Subcutaneous adipose tissue (tissue), 4 donors: ENCODE data around the gene ZNF808. TPM values are rescaled to one million over a fixed set of nuclear protein-coding genes. Genes with fewer than 3 reads are reported as not detected.

ENCODE experiments used
- total RNA-seq, 4 donors: library from RNA; depleted of rRNA; stranded (reverse); fragments of >200 nt; gene quantifications; one replicate each; pipeline ENCODE4 v1.1.0, GENCODE V29; 2016
- TF ChIP-seq, protein P1 (sequence below): fragments of 450-650 bp; IDR thresholded peaks from one replicate; pipeline ENCODE4 v1.5.1; 2016; ENCODE audit warnings: low read depth, mild to moderate bottlenecking, control low read depth, antibody characterized with exemption, moderate library complexity

ZNF808 gene
- total RNA-seq, 4 donors from 2014 or later = 21.4 to 29.7 (median 26.9) TPM

GRCh38 chr19:52566588-52566987, 39.1 kb downstream of the ZNF808 start:
- TF ChIP-seq, protein P1, sequence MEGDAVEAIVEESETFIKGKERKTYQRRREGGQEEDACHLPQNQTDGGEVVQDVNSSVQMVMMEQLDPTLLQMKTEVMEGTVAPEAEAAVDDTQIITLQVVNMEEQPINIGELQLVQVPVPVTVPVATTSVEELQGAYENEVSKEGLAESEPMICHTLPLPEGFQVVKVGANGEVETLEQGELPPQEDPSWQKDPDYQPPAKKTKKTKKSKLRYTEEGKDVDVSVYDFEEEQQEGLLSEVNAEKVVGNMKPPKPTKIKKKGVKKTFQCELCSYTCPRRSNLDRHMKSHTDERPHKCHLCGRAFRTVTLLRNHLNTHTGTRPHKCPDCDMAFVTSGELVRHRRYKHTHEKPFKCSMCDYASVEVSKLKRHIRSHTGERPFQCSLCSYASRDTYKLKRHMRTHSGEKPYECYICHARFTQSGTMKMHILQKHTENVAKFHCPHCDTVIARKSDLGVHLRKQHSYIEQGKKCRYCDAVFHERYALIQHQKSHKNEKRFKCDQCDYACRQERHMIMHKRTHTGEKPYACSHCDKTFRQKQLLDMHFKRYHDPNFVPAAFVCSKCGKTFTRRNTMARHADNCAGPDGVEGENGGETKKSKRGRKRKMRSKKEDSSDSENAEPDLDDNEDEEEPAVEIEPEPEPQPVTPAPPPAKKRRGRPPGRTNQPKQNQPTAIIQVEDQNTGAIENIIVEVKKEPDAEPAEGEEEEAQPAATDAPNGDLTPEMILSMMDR = no peak

DNA sequence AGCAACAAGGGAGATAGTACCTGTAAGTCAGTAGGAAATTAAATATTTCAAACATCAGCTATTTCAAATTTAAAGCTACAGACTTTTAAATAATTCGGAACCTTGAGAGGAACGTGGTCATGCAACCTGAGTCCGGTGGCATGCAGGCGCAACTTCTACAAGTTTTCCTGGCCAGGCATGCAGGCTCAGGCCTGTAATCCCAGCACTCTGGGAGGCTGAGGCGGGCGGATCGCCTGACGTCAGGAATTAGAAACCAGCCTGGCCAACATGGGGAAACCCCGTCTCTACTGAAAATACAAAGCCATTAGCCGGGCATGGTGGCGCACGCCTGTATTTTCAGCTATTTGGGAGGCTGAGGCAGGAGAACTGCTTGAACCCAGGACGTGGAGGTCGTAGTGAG, 40.5 kb downstream of the ZNF808 start:
- TF ChIP-seq, protein P1 = no peak

- TF ChIP-seq, protein P1 = no peak
Measured at GRCh38 chr19:52570000-52570861, 42.8 kb downstream of the ZNF808 start, which contains the start of gene ZNF701. Gene ZNF701, plus strand, starts transcription at chr19:52570287. Its CDS starts 3,861 bp downstream, at chr19:52574148.

- TF ChIP-seq, protein P1 = no peak
Measured at GRCh38 chr19:52584736-52585440, 57.4 kb downstream of the ZNF808 start.

- TF ChIP-seq, protein P1 = no peak
Measured at GRCh38 chr19:52585604-52586003, 58.1 kb downstream of the ZNF808 start.

DNA sequence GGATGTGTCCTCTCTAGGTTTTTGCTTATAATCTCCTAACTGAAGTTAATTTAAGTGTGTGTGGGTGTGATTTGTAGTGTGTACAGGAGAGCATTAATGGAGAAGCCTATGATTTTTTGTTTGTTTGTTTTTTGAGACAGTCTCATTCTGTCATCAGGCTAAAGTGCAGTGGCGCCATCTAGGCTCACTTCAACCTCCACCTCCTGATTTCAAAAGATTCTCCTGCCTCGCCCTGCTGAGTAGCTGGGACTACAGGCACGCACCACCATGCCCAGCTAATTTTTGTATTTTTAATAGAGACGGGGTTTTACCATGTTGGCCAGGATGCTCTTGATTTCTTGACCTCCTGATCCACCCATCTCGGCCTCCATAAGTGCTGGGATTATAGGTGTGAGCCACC, 63.3 kb downstream of the ZNF808 start:
- TF ChIP-seq, protein P1 = no peak

DNA sequence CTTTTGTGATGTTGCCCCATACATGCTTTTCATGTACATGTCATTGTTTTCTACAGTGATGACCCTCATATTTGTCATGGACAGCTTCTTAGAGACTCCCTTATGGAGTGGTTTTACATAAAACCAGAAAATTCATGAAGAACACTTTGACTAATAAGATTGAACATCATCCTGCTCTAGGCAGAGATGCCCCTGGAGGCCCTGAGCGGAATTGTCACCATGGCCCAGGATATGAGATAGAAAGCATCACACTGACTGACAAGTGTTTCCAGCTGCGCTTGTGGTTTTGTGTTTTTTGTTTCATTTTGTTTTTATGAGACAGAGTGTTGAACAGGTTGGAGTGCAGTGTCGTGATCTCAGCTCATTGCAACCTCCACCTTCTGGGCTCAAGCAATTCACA, 64.8 kb downstream of the ZNF808 start:
- TF ChIP-seq, protein P1 = no peak
